DMS79 treated with DMSO at 0.1 percent for 48 hours (cell line): Measurements from ENCODE around the gene CDKN2B.

ENCODE experiments used
- DNase-seq: peaks from one replicate; lab custom pipeline; 2025; lab: John Stamatoyannopoulos, UW

CDKN2B gene

DNA sequence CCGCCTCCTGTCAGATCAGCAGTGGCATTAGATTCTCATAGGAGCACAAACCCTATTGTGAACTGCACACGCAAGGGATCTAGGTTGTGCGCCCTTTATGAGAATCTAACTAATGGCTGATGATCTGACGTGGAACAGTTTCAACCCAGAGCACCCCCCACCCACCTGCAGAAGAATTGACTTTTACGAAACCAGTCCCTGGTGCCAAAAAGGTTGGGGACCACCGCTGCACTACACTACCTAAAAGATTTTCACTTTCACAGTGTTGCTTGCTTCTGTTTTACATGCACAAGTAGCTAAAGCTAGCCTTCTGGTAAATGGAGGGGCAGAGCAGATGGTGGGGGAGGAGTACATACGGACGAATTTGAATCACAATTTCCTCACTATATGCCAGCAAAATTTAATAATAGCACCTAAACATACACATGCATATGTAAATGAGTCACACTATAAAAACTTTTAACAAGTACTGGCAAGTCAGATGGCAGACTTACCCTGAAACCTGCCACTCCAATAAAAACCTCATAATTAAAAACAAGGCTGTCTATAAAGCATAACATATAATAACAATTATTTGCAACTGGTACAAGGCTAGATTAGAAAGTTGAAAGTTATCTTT lies 24.0 kb upstream of the CDKN2B start:
- no peak for DNase-seq

DNA sequence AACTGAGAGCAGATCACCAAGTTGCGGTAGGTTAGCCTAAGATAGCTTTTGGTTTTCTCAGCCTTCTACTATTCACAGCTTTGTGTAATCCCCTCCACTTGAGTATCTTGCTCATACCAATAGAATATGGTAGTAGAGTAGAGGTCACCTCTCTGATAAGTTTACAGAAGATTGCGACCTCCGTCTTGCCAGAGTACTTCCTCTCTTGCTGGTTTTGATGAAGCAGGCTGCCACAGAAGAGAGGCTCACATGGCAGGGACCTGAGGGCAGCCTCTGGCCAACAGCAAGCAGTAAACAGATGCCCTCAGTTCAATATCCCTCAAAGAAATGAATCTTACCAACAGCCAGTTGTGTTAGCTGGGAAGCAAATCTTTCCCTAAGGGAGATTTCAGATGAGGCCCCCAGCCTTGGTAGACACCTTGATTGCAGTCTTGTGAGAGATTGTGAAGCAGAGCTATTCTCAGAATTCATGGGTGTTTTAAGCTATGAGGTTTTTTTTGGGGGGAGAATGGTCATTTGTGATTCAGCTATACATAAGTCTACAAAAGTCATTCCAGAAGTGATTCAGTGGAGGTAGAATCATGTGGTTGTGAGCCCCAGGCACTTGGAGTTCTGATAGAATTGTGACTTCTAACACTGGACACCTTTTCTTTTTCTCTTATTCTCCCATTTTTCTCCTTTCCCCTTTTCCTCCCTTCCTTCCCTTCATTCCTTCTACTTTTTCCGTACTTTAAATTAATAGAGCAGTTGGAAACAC lies 22.7 kb upstream of the CDKN2B start:
- no peak for DNase-seq

GRCh38 chr9:22030101-22030598 lies 21.0 kb upstream of the CDKN2B start:
- DNase-seq: no peak

DNA sequence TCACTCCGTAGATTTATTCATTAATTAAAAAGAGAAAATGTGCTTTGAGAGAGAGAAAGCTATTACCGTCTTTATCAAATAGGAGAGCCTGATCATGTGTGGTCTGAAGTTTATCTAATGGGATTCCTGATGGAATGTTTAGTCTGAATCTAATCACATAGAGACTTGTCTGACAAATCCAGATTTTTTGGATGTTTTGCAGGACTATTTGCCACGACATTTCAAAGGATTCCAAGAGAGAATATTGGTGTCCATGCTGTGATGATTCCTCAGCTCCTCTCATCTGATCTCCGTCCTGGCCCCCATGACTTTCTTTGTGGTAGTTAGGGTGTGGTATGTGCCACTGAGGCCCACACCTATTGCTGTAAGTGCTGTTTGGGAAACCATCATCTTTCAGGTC lies 20.1 kb upstream of the CDKN2B start:
- no peak for DNase-seq

DNA sequence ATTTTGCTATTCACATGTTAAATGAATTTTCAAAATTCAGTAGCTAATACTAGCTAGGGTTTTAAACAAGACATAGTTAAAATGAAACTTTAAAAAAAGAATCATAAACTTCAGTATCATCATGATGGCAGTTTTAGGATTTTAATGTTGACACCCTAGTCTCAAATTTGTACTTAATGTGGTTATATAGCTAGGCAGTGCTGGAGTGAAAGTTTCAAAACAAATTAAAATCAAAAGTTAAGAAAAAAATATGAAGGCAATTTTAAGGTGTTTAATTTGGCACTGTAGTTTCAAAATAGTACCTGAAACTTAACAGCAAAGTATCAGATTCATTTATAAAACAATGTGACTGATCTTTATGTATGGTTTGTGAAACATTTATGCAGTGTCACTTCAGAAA lies 19.3 kb upstream of the CDKN2B start:
- no peak for DNase-seq

DNA sequence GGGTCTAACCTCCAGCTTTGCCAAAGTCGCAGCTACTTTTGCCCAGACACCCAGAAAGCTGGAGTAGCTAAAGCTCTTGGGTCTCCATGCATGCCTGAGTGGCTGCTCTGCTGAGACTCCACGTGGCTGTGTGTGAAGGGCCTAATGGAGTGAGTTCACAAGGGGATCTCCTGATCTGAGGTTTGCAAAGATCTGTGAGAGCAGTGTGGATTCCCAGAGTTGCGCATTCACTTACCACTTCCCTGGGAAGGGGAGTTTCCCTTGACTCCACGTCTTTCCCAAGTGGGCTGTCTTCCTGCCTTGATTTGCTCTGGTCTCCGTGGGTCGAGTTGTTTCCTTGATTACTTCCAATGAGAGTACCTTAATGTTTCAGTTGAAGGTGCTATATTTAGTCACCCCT lies 17.6 kb upstream of the CDKN2B start:
- DNase-seq: no peak

- DNase-seq: no peak
Observed at GRCh38 chr9:22022396-22022795, 13.3 kb upstream of the CDKN2B start.

DNA sequence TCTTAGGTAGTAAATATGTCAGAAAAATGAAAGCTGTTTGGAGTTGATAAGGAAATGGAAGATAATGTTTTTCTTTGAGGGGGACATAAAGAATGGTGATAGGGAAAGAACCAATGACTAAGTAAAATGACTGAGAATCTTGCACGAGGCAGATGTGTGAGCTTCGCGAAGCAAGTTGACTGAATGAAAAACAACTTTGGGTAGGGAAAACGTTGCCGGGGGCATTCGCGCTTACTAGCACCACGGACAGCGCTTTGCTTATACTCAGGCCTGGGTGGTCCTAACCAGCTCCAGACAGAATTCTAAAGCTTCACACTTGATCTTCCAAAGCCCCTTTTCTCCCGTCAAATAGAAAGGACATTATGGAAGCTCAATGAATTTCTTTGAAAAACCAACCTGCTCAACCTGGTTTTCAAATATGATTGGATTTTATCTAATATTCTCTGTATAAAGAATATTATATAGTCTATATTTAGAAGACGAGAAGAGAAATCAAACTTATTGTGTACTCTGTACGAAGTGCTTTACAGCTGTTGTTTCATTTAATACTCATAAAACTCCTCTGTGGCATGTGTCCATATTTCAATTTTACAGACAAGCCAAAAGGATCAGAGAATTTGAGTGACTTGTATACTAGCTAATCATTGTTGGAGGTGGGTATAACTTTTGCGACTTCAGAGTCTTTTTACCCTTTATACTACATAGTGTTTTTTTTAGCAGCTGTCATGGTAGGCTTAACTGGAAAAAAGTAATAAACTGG lies 1.9 kb upstream of the CDKN2B start:
- no peak for DNase-seq

GRCh38 chr9:22009506-22009867 lies 382 bp upstream of the CDKN2B start:
- DNase-seq: no peak

- no peak for DNase-seq
Observed at GRCh38 chr9:22008384-22008716, 755 bp downstream of the CDKN2B start.

DNA sequence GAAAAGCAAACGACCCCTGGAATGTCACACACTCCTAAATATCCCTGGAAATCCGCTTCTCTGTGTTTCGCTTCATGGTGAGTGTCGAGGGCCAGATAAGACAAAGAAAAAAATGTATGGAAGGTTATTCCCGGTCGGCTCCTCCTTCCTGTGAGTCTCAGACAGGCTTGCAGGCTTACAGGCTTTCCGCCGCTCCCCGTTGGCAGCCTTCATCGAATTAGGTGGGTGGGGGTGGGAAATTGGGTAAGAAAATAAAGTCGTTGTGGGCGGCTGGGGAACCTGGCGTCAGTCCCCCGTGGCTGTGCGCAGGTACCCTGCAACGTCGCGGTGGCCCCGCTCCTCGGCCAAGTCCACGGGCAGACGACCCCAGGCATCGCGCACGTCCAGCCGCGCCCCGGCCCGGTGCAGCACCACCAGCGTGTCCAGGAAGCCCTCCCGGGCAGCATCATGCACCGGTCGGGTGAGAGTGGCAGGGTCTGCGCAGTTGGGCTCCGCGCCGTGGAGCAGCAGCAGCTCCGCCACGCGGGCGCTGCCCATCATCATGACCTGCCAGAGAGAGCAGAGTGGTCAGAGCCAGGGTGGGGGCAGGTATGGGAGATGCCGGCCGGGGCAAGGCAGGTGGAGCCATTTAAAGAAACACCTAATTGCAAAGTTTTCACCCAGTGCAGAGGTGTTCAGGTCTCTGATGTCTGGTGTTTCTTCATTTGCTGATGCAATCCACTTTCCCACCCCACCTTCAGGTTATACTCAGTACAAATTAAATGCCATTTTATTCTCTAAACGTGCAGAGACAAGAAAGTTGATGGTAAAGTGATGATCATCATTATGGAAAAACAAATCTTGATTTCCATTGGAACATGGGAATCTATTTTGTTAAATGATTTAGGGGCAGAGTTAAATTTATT lies 3.2 kb downstream of the CDKN2B start:
- no peak for DNase-seq

GRCh38 chr9:22005021-22005701 lies 3.9 kb downstream of the CDKN2B start:
- no peak for DNase-seq

GRCh38 chr9:22002038-22002437 lies 7.1 kb downstream of the CDKN2B start:
- no peak for DNase-seq

DNA sequence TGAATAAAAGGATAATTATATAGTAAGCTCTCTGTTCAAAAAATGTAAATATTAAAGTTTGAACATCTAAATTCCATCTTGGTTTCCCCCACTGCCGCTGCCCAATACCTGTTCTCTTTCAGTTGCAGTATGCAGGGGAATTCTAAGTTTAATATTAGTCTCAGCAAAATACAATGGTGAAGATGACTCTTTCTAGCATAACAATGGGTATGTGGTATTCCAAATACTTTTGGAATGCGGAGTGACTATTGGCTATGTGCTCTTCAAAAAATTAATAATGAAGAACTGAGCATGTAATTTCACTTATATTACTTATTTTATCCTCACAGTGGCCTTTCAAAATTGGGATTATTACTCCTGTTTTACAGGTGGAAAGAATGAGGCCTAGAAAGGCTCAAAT lies 11.1 kb downstream of the CDKN2B start:
- no peak for DNase-seq

- no peak for DNase-seq
Observed at GRCh38 chr9:21997480-21997879, 11.6 kb downstream of the CDKN2B start.

GRCh38 chr9:21996858-21997257 lies 12.2 kb downstream of the CDKN2B start:
- no peak for DNase-seq

- peak; percentile 65 for DNase-seq
Observed at GRCh38 chr9:21996438-21996837, 12.7 kb downstream of the CDKN2B start.

DNA sequence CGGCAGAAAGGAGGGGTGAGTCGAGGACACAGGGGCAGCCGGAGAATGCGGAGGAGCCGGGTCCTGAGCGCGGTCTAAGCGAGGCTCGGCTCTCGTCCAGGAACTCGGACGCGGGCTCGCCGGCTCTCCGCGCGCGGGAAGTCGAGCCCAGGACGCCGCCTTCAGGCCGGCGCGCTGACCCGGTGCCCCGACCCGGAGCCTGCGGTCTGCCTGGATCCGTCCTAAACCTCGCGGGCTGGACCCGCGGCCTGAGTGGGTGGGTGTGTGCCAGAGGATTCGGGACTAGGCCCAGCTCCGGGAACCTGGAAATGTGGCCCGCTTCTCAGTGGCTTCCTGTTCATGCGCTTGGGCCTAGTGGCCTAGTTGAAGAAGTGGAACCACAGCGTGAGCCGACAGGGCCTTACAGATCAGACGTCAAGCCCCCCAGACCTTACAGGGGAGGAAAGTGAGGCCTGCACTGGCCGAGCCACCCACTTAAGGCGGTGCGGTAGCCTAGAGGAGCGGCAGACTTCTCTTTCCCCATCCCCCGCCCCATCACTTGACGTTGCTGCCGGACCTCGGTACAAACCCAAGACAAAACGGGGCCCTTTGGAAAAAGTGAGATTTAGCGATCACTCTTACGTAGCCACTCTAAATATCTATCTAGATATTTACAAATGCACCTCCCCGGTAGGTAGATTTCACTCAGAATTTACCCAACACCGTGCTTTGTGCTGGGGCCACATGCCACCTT lies 13.3 kb downstream of the CDKN2B start:
- DNase-seq: peak; percentile 44

- DNase-seq: peak; percentile 80
Observed at GRCh38 chr9:21995006-21995665, 14.0 kb downstream of the CDKN2B start.

DNA sequence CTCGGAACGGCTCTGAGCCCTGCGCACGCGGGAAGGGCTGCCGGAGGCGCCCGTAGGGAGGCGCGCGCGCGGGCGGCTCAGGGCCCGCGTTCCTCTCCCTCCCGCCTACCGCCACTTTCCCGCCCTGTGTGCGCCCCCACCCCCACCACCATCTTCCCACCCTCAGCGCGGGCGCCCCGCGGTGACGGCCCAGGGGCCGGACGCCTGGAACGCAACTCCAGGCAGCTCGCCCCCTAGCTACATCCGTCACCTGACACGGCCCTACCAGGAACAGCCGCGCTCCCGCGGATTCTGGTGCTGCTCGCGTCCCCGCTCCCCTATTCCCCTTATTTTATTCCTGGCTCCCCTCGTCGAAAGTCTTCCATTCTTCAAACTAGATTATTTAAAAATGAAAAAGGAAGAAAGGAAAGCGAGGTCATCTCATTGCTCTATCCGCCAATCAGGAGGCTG lies 14.5 kb downstream of the CDKN2B start, which contains the start of gene CDKN2B-AS1:
TSS of gene CDKN2B-AS1 (plus strand) at position 236 of the 450 bp plus-strand sequence.
- peak; percentile 90 for DNase-seq
